ENCODE results near the gene STK11.

The STK11 gene

DNA sequence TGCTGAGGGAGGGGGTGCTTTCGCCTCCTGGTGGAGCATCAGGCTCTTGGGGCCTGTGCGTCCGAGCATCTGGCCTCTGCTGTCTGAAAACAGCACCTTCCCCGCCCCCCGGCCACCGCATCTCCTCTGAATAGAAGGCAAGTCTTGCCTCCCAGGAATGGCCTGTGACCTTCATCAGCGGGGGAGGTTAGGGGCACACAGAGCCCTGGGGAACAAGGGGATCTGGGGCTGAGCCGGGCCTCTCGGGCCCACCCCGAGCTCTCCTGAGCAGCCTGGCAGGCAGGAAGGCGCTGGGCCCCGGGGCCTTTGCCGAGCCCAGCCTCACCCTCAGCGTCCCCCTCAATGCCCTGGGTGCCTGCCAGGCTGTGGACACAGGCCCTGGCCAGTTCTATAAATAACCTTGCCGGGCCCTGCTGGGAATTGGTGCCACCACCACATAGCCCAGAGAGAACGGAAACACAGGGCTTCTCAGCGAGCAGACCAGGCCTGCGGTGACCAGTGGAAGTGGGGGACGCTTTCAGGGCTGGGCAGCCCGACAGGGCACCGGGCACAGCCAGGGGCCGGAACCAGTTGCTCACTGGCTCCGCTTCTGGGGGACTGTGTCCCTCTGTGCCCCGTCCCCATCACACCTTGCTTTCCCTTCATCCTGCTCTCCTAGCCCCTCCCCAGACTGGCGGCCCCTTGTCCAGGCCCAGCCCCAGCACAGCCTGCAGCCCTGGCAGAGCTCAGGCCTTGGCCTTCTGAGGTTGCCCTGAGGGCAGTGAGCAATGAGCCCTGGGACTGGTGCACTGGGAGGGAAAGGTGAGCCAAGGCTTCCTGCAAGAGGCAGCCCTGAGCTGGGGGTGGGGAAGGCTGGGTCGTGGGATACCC is 9.5 kb downstream of the STK11 start:
- Mint-ChIP-seq H3K4me3 (no peak overlapping the region), H3K4me1 (peaks cover 50% of the 10 kb centered on the region), H3K9me3 (no peaks in the 10 kb centered on the region), H3K27me3 (no peaks in the 10 kb centered on the region), H3K27ac (peak overlapping the region in 1 of 2 donors; percentile 92)
- ATAC-seq (no peak), DNase-seq (no peak)

DNA sequence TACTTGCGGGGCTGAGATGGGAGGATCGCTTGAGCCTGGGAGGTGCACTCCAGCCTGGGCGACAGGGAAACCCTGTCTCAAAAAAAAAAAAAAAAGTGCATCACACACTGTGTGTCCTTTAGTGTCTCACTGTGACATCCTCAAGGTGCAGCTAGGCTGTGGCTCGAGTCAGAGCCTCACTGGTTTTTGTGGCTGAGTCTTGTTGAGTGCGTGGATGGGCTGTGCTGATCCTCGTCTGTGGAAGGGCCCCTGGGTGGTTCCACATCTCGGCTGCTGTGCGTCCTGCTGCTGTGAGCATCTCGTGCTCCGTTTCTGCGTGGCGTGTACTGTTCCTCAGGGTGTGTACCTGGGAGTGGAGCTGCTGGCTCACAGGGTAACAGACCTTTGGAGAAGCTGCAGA is 11.2 kb downstream of the STK11 start:
- Mint-ChIP-seq H3K4me1 (peaks cover 33% of the 10 kb centered on the region), H3K9me3 (no peaks in the 10 kb centered on the region), H3K27ac (peak overlapping the region in 1 of 2 donors; percentile 34), H3K27me3 (no peaks in the 10 kb centered on the region), H3K4me3 (no peak overlapping the region)
- DNase-seq (no peak), ATAC-seq (no peak)

DNA sequence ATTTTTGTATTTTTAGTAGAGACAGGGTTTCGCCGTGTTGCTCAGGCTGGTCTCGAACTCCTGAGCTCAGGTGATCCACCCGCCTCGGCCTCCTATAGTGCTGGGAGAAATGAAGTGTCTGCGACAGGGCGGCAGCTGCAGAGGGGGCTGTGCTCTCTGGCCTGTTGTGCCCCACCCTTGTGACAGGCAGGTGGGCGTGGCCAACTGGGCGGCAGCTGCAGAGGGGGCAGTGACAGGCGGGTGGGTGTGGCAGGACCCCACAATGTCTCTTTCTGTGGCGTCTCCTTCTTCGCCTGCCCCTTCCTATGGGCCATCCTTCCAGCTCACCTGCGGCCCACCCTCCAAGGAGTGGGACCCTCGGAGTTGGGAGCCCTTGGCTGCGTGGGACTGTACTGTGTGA is 11.8 kb downstream of the STK11 start:
- Mint-ChIP-seq H3K27ac (peak overlapping the region in 1 of 2 donors; percentile 34), H3K4me3 (no peak overlapping the region), H3K9me3 (no peaks in the 10 kb centered on the region), H3K27me3 (no peaks in the 10 kb centered on the region), H3K4me1 (peaks cover 28% of the 10 kb centered on the region)
- no peak for ATAC-seq
- DNase-seq, result no peak

DNA sequence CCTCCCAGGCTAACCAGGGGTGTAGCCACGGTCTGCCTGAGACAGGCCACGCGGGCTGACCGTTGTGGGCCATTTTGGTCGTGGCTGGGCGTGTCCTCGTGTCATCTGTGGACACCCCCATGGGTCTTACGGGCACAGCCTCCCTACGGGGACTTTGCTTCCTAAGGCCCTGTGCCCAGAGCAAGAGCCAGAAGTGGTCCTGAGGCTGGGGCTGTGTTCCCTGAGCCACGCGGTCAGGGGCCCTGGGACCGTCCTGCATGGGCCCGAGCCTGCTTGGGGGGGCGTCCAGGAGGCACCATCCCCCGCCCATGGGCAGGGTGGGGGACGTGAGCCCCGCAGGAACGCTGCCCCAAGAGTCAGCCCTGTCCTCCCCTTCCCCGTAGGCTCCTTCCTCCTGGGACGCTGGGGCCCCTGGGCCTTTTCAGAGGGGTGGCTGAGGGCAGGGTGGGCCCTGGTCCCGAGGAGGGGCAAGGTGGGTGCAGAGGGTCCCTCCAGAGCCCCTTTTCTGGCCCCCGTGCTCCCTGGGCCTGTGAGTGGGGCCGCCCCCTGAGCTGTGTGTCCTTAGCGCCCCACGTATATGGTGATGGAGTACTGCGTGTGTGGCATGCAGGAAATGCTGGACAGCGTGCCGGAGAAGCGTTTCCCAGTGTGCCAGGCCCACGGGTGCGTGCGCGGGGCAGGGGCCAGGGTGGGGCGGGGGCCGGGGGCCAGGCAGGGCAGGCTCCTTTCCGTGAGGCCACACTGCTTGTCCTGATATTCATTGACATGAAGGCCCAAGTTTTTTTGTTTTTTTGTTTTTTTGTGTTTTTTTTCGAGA is 13.4 kb downstream of the STK11 start:
- DNase-seq, result no peak
- Mint-ChIP-seq H3K4me1 (peaks cover 17% of the 10 kb centered on the region), H3K9me3 (no peaks in the 10 kb centered on the region)

DNA sequence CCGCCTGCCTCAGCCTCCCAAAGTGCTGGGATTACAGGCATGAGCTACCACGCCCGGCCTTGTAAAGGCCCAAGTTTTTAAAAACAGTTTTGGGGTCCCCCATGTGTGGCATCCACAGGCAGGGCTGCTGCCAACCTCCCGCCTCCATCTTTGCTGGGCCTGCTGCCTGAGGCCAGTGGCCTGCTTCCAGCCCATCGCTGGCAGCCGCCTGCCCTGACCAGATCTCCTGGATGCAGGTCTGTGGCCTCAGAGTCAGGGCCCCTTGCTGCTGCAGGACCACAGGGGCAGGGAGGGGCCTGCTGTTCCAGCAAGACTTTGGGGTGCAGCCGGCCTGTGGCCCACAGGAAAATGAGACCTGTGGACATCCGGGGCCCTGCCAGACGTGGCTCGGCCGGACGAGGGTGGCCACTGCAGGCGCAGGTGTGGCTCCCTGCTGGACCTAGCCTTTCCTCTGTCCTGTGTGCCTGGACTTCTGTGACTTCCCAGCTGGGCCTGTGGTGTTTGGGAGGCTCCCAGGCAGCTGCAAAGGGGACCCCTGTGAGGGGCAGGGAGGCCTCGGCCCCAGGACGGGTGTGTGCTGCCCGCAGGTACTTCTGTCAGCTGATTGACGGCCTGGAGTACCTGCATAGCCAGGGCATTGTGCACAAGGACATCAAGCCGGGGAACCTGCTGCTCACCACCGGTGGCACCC is 14.4 kb downstream of the STK11 start:
- no peak for ATAC-seq
- Mint-ChIP-seq H3K27me3 (no peaks in the 10 kb centered on the region), H3K27ac (no peak overlapping the region), H3K4me3 (no peak overlapping the region), H3K9me3 (no peaks in the 10 kb centered on the region), H3K4me1 (peaks cover 11% of the 10 kb centered on the region)
- no peak for DNase-seq

More for the DNA sequence above, 13.4 kb downstream of the STK11 start:
- no peak for ATAC-seq
- Mint-ChIP-seq H3K4me3 (no peak overlapping the region), H3K27me3 (no peaks in the 10 kb centered on the region), H3K27ac (no peak overlapping the region)

DNA sequence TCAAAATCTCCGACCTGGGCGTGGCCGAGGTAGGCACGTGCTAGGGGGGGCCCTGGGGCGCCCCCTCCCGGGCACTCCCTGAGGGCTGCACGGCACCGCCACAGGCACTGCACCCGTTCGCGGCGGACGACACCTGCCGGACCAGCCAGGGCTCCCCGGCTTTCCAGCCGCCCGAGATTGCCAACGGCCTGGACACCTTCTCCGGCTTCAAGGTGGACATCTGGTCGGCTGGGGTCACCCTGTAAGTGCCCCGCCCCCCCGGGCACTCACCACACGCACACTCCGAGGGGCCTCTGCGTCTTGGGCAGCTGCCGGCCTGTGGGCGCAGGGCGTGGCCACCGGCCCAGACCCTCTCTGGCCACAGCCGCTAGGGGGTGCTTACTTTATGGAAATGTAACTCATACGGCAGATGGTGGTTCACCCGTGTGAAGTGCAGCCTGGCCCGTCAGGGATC is 14.9 kb downstream of the STK11 start:
- H3K27me3 Mint-ChIP-seq, result no peaks in the 10 kb centered on the region
- DNase-seq (no peak), ATAC-seq (no peak)
- no peak overlapping the region for H3K4me3 Mint-ChIP-seq
- no peak overlapping the region for H3K27ac Mint-ChIP-seq
- no peaks in the 10 kb centered on the region for H3K9me3 Mint-ChIP-seq
- peaks cover 11% of the 10 kb centered on the region for H3K4me1 Mint-ChIP-seq

DNA sequence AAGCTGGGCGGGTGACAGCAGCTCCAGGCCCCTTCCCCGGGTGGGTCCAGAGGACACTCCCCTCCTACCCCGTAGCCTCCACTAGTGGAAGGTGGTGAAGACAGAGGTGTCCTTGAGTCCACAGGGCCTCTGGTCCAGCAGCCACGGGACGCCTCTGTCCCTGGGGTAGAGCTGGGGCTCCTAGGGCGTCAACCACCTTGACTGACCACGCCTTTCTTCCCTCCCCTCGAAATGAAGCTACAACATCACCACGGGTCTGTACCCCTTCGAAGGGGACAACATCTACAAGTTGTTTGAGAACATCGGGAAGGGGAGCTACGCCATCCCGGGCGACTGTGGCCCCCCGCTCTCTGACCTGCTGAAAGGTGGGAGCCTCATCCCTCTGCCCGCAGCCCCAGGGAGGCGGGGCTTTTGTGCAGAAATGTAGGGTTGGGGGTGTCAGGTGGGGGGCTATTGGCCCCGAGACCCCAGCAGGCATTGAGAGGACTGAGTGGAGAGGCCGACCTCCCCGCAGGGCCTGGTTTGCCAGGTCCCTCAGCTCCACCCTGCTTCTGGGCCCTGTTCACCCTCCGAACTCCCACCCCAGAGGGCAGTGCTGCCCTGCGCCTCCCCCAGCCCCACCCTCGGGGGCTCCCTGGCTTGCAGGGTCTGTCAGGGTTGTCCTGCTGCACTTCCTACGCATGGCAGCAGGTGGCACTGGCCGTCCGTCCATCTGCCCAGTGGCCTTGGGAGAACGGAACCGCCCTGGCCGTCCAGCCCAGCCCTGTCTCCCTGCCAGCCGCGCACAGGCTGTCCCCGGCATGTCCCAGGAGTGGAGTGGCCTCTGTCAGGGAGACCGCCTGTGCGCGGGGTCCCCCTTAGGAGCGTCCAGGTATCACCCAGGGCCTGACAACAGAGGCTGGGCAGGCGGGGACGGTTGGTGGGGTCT is 15.7 kb downstream of the STK11 start:
- ATAC-seq, result no peak
- Mint-ChIP-seq H3K4me3 (no peak overlapping the region), H3K27ac (no peak overlapping the region), H3K27me3 (no peaks in the 10 kb centered on the region), H3K4me1 (peaks cover 11% of the 10 kb centered on the region), H3K9me3 (no peaks in the 10 kb centered on the region)
- no peak for DNase-seq

DNA sequence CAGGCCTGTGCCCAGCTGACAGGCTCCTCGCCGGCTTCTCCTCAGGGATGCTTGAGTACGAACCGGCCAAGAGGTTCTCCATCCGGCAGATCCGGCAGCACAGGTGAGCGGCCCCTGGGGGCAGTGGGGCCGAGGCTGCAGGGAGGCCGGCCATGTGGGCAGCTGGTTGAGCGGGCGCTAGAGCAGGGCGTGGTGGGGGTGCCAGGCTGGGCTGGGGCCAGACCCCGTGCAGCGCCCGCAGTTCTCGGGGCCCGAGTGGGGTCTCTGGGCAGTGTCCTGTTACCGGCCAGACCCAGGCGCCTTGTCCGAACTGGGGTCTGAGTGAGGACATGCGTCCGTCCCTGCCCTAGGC is 16.3 kb downstream of the STK11 start:
- H3K27me3 Mint-ChIP-seq, result no peaks in the 10 kb centered on the region
- ATAC-seq (no peak), DNase-seq (no peak)
- H3K4me1 Mint-ChIP-seq, result peaks cover 9% of the 10 kb centered on the region
- H3K4me3 Mint-ChIP-seq, result no peak overlapping the region
- H3K9me3 Mint-ChIP-seq, result no peaks in the 10 kb centered on the region
- no peak overlapping the region for H3K27ac Mint-ChIP-seq

DNA sequence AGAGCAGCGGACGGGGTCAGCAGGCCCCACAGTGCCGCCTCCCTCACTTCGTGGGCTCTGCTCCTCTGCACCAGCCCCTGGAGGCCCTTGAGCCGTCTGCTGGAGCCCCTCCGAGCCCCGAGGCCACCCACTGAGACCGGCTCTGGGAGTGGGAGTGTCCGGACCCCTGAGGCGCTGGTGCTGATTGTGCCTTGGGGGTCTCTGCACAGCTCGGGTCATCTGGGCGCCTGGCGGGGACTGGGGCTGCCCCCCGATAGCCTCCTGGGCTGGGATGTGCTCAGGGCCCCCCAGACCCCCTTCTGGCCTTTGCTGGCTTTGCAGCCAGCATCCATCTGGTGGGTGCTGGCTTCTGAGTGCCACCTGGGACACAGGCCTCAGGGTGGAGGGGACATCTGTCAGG is 16.8 kb downstream of the STK11 start:
- Mint-ChIP-seq H3K27ac (no peak overlapping the region), H3K9me3 (no peaks in the 10 kb centered on the region), H3K4me1 (peaks cover 4% of the 10 kb centered on the region), H3K4me3 (no peak overlapping the region), H3K27me3 (no peaks in the 10 kb centered on the region)
- ATAC-seq (no peak), DNase-seq (no peak)

DNA sequence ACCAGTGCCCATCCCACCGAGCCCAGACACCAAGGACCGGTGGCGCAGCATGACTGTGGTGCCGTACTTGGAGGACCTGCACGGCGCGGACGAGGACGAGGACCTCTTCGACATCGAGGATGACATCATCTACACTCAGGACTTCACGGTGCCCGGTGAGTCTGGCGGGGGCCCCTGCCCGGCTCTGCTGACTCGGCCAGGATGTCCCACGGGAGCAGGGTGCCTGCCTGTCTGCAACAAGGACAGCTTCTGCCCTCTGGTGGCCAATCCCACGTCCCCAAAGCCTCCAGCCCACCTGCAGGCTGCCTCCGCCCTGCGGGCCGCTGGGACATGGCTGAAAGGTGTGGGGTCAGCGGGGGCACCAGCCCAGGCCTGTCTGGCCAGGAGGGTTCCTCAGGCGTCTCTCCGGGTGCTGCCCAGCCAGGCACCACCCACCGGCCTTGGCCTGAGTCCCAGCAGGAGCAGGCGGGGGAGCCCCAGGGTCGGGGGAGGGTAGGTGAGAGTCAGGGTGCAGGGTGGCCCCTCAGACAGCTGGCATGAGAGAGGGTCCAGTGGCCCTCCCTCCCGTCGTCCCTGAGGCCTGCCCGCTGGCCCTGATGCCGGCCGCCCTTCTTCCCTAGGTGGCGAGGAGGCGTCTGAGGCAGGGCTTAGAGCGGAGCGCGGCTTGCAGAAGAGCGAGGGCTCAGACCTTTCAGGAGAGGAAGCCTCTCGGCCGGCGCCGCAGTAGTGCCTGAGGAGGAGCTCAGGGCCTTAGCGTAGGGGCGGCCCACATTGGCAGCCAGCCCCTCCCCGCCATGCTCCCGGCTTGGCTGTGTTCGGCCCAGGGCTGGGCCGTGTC is 17.7 kb downstream of the STK11 start:
- Mint-ChIP-seq H3K9me3 (no peaks in the 10 kb centered on the region), H3K4me1 (no peaks in the 10 kb centered on the region), H3K27ac (no peak overlapping the region), H3K27me3 (no peaks in the 10 kb centered on the region), H3K4me3 (no peak overlapping the region)
- peak; percentile 19 for ATAC-seq
- peak in 1 of 2 donors; percentile 41 for DNase-seq

DNA sequence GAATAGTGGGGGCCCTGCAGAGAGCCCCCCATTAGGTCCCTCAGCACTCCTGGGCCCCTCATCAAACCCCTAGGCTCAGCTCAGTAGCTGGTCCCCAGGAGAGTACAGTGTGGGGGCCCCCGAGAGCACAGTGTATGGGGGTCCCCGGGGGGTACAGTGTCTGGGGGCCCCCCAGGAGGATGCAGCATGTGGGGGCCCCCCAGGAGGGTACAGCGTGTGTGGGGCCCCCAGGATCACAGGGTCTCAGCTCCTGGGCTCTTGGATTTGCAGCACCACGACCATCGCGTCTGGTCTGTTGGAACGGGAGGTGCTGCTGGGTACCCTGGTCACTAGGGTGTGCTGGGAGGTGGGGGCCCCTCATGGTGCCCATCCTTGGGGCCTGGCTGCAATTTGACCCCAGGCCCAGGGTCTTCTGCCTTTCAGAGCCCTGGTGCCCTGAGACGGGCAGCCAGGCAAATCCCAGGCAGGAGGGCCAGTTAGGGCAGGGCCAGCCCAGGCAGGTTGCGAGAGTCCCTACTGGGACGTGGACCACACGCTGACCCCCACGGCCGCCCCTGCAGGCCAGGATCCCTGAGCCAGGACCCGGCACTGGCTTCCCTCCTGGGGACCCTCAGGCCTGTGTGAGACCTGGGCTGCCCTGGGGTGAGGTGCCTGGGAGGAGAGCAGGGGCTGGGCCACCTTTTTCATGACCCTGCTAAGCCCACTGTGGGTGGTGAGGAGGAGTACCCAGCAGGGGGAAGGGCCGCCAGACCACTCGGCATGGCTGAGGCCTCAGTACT is 18.7 kb downstream of the STK11 start:
- peak; percentile 11 for ATAC-seq
- H3K4me1 Mint-ChIP-seq, result no peaks in the 10 kb centered on the region
- H3K9me3 Mint-ChIP-seq, result no peaks in the 10 kb centered on the region
- no peak for DNase-seq
- H3K27ac Mint-ChIP-seq, result no peak overlapping the region
- no peaks in the 10 kb centered on the region for H3K27me3 Mint-ChIP-seq
- H3K4me3 Mint-ChIP-seq, result no peak overlapping the region

DNA sequence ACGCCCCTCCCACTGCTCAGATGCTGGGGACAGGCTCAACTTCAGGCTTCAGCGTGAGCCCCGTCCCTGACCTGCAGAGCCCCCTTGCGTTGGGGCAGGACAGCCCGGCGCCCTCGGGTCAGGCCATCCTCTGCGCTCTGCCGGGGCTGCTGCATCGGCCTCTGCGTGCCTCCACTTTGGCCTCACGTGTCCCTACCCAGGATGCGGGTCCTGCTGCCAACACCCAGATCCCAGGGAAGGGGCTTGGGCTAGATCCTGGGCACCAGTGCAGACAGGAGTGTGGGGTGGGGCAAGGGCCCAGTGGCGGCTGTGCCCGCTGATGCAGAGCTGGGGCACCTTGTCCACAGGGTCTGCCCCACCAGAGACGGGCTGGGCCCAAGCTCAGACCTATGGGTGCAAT is 19.3 kb downstream of the STK11 start:
- H3K4me1 Mint-ChIP-seq, result no peaks in the 10 kb centered on the region

DNA sequence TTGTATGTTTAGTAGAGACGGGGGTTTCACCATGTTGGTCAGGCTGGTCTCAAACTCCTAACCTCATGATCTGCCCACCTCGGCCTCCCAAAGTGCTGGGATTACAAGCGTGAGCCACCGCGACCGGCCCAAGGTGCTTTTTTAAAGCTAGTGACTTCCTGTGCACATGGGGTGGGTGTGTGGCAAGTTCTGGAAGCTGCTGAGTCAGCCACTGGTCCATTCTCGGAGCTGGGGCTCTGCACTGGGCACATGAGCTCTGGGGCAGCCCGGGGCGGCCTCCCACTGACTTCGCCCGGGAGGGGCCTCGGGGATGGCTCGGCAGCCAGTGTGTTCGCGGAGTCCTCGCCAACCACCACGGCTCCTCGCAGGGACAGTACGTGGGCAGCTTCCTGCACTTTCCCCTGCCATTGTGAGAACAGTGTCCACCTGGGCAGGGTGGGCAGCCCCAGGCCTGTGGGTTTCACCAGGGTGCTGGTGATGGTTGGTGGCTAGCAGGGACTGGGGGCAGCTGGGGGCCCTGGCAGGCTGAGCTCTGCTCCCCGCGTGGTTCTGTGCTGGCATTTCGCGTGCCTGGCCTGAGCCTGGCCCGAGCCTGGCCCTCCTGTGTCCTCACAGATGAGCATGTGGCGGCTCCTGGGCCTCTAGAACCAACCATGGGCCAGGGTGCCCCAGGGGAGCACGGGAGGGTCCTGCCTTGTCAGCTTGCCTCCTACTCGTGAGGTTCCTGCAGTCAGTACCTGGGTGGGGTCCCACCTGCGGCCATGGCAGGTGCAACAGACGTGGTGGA is 20.1 kb downstream of the STK11 start:
- Mint-ChIP-seq H3K27me3 (no peaks in the 10 kb centered on the region), H3K27ac (no peak overlapping the region), H3K4me3 (no peak overlapping the region), H3K9me3 (no peaks in the 10 kb centered on the region), H3K4me1 (no peaks in the 10 kb centered on the region)
- ATAC-seq (no peak), DNase-seq (no peak)

More for the DNA sequence above, 19.3 kb downstream of the STK11 start:
- Mint-ChIP-seq H3K9me3 (no peaks in the 10 kb centered on the region), H3K27ac (no peak overlapping the region), H3K27me3 (no peaks in the 10 kb centered on the region), H3K4me3 (no peak overlapping the region)
- ATAC-seq, result no peak
- DNase-seq, result no peak
